ENCODE measurements around the gene THADA. TPM values are rescaled to one million over a fixed set of nuclear protein-coding genes. Genes with fewer than 3 reads are reported as not detected.
"Not testable (repeated sequence)": the region's sequence is repeated elsewhere in the genome, so short reads cannot be mapped to it uniquely, and the experiment has no call there.

Gene THADA
- total and polyA plus RNA-seq, 2 donors, result 11.8 to 20.6 TPM

DNA sequence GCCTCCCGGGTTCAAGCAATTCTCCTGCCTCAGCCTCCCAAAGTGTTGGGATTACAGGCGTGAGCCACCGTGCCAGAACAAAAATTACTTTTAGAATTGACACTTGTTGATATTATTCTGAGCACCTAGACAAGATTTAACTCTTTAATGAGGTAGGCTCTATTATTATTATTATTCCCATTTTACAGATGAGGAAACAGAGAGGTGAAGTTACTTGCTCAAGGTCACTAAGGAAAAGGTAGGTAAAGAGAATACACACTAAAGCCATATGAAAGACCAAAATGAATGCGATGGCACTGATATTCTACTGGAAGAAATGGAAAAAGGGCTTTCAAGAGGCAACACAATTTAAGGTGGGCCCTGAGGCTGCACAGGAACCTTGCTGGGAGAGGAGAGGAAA is 295.6 kb downstream of the THADA start:
- no peaks in the 10 kb centered on the region for H3K9me3 ChIP-seq (ENCODE audit: control insufficient read depth in 2 of 2, insufficient read depth in 1 of 2, low read length in 1 of 2)
- H3K4me3 ChIP-seq (ENCODE audit: low read length in 2 of 2), result no peak overlapping the region
- 98% methylated on average over 4 of the region's 4 CpGs for WGBS
- DNase-seq (ENCODE audit: low read depth in 6 of 9, low spot score in 9 of 9), result no peak
- peaks cover 0 to 6% of the 10 kb centered on the region in 2 donors for H3K4me1 ChIP-seq (ENCODE audit: control insufficient read depth in 2 of 2, insufficient read depth in 2 of 2, low read length in 2 of 2)
- H3K27me3 ChIP-seq (ENCODE audit: control insufficient read depth in 2 of 2, insufficient read depth in 1 of 2, low read length in 1 of 2), result no peaks in the 10 kb centered on the region
- H3K27ac ChIP-seq (ENCODE audit: low read depth in 1 of 2, low read length in 1 of 2), result no peak overlapping the region
- H3K36me3 ChIP-seq (ENCODE audit: control insufficient read depth in 2 of 2, insufficient read depth in 2 of 2, low read length in 1 of 2), result no peaks in the 10 kb centered on the region

- DNase-seq (ENCODE audit: low read depth in 6 of 9, low spot score in 9 of 9), result no peak
- Histone ChIP-seq H3K4me3 (ENCODE audit: low read length in 2 of 2) (no peak overlapping the region), H3K27ac (ENCODE audit: low read depth in 1 of 2, low read length in 1 of 2) (no peak overlapping the region), H3K4me1 (ENCODE audit: control insufficient read depth in 2 of 2, insufficient read depth in 2 of 2, low read length in 2 of 2) (peaks cover 0 to 6% of the 10 kb centered on the region in 2 donors), H3K9me3 (ENCODE audit: control insufficient read depth in 2 of 2, insufficient read depth in 1 of 2, low read length in 1 of 2) (no peaks in the 10 kb centered on the region), H3K36me3 (ENCODE audit: control insufficient read depth in 2 of 2, insufficient read depth in 2 of 2, low read length in 1 of 2) (no peaks in the 10 kb centered on the region), H3K27me3 (ENCODE audit: control insufficient read depth in 2 of 2, insufficient read depth in 1 of 2, low read length in 1 of 2) (no peaks in the 10 kb centered on the region)
Measured at GRCh38 chr2:43298500-43298899, 297.3 kb downstream of the THADA start.

DNA sequence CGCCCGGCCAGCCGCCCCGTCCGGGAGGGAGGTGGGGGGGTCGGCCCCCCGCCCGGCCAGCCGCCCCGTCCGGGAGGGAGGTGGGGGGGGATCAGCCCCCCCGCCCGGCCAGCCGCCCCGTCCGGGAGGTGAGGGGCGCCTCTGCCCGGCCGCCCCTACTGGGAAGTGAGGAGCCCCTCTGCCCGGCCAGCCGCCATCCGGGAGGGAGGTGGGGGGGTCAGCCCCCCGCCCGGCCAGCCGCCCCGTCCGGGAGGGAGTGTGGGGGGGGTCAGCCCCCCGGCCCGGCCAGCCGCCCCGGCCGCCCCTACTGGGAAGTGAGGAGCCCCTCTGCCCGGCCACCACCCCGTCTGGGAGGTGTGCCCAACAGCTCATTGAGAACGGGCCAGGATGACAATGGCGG is 298.1 kb downstream of the THADA start:
- not testable (repeated sequence) for DNase-seq (ENCODE audit: low read depth in 6 of 9, low spot score in 9 of 9); H3K27ac ChIP-seq (ENCODE audit: low read depth in 1 of 2, low read length in 1 of 2)
- 100% methylated on average over 10 of the region's 36 CpGs for WGBS

DNA sequence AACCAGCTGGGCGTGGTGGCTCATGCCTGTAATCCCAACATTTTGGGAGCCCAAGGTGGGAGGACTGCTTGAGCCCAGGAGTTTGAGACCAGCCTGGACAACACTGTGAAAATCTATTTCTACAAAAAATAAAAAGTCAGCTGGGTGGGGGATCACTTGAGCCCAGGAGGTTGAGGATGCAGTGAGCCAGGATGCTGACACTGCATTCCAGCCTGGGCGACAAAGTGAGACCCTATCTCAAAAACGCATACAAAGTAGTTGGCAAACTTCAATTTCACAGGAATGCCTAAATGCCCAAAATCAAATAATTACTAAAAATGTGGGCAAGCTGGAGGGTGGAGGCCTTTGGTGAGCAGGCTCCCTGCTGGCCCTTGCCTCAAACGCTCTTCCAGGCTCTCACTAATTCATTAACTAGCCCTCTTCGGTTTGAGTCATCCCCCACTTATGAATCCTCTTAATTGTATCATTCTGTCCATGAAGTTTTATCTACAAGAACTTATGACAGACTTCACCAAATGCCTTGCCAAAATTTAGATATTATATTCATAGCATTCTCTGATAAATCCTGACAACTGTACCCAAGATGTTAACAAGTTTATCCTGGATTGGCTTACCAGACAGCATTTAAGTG is 300.8 kb downstream of the THADA start:
- Histone ChIP-seq H3K4me1 (ENCODE audit: control insufficient read depth in 2 of 2, insufficient read depth in 2 of 2, low read length in 2 of 2) (no peaks in the 10 kb centered on the region), H3K36me3 (ENCODE audit: control insufficient read depth in 2 of 2, insufficient read depth in 2 of 2, low read length in 1 of 2) (peaks cover 0 to 19% of the 10 kb centered on the region in 2 donors), H3K4me3 (ENCODE audit: low read length in 2 of 2) (no peak overlapping the region), H3K9me3 (ENCODE audit: control insufficient read depth in 2 of 2, insufficient read depth in 1 of 2, low read length in 1 of 2) (no peaks in the 10 kb centered on the region), H3K27ac (ENCODE audit: low read depth in 1 of 2, low read length in 1 of 2) (no peak overlapping the region), H3K27me3 (ENCODE audit: control insufficient read depth in 2 of 2, insufficient read depth in 1 of 2, low read length in 1 of 2) (no peaks in the 10 kb centered on the region)
- WGBS, result 98% methylated on average over 5 of the region's 5 CpGs
- no peak for DNase-seq (ENCODE audit: low read depth in 6 of 9, low spot score in 9 of 9)

More for the DNA sequence above, 298.1 kb downstream of the THADA start:
- not testable (repeated sequence) for H3K4me1 ChIP-seq (ENCODE audit: control insufficient read depth in 2 of 2, insufficient read depth in 2 of 2, low read length in 2 of 2); H3K4me3 ChIP-seq (ENCODE audit: low read length in 2 of 2); H3K27me3 ChIP-seq (ENCODE audit: control insufficient read depth in 2 of 2, insufficient read depth in 1 of 2, low read length in 1 of 2); H3K9me3 ChIP-seq (ENCODE audit: control insufficient read depth in 2 of 2, insufficient read depth in 1 of 2, low read length in 1 of 2); H3K36me3 ChIP-seq (ENCODE audit: control insufficient read depth in 2 of 2, insufficient read depth in 2 of 2, low read length in 1 of 2)

GRCh38 chr2:43293744-43294695 is 301.8 kb downstream of the THADA start:
- Histone ChIP-seq H3K36me3 (ENCODE audit: control insufficient read depth in 2 of 2, insufficient read depth in 2 of 2, low read length in 1 of 2) (peaks cover 0 to 20% of the 10 kb centered on the region in 2 donors), H3K9me3 (ENCODE audit: control insufficient read depth in 2 of 2, insufficient read depth in 1 of 2, low read length in 1 of 2) (no peaks in the 10 kb centered on the region), H3K4me3 (ENCODE audit: low read length in 2 of 2) (no peak overlapping the region), H3K4me1 (ENCODE audit: control insufficient read depth in 2 of 2, insufficient read depth in 2 of 2, low read length in 2 of 2) (no peaks in the 10 kb centered on the region), H3K27ac (ENCODE audit: low read depth in 1 of 2, low read length in 1 of 2) (peak overlapping the region in 1 of 2 donors; percentile 32), H3K27me3 (ENCODE audit: control insufficient read depth in 2 of 2, insufficient read depth in 1 of 2, low read length in 1 of 2) (no peaks in the 10 kb centered on the region)
- 77% methylated on average over 6 of the region's 6 CpGs for WGBS
- DNase-seq (ENCODE audit: low read depth in 6 of 9, low spot score in 9 of 9), result peak in 3 of 9 donors; percentile 5 to 19 (median 12)

GRCh38 chr2:43292851-43293743 is 302.7 kb downstream of the THADA start:
- no peak for DNase-seq (ENCODE audit: low read depth in 6 of 9, low spot score in 9 of 9)
- H3K4me3 ChIP-seq (ENCODE audit: low read length in 2 of 2), result no peak overlapping the region
- no peaks in the 10 kb centered on the region for H3K4me1 ChIP-seq (ENCODE audit: control insufficient read depth in 2 of 2, insufficient read depth in 2 of 2, low read length in 2 of 2)
- H3K27me3 ChIP-seq (ENCODE audit: control insufficient read depth in 2 of 2, insufficient read depth in 1 of 2, low read length in 1 of 2), result no peaks in the 10 kb centered on the region
- peaks cover 0 to 20% of the 10 kb centered on the region in 2 donors for H3K36me3 ChIP-seq (ENCODE audit: control insufficient read depth in 2 of 2, insufficient read depth in 2 of 2, low read length in 1 of 2)
- H3K9me3 ChIP-seq (ENCODE audit: control insufficient read depth in 2 of 2, insufficient read depth in 1 of 2, low read length in 1 of 2), result no peaks in the 10 kb centered on the region
- WGBS, result 99% methylated on average over 11 of the region's 11 CpGs
- H3K27ac ChIP-seq (ENCODE audit: low read depth in 1 of 2, low read length in 1 of 2), result no peak overlapping the region

- no peak for DNase-seq (ENCODE audit: low read depth in 6 of 9, low spot score in 9 of 9)
Measured at GRCh38 chr2:43292297-43292696, 303.5 kb downstream of the THADA start.

DNA sequence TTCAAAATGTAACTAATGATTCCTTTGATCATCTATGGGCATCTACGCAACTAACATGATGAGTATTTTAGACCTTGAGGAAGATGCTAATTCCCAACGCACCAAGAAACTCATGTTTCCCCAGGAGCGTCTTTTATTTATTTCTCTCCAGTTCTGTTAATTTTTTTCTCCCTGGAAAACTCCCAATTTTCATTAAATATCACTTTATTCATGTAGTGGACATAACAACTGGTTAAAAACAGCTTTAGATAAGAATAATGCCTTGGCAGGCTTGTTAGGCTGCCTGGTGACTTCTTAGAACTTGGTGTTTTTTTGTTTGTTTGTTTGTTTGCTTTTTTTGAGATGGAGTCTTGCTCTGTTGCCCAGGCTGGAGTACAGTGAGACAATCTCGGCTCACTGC is 306.5 kb downstream of the THADA start:
- Histone ChIP-seq H3K27ac (ENCODE audit: low read depth in 1 of 2, low read length in 1 of 2) (no peak overlapping the region), H3K4me3 (ENCODE audit: low read length in 2 of 2) (no peak overlapping the region), H3K36me3 (ENCODE audit: control insufficient read depth in 2 of 2, insufficient read depth in 2 of 2, low read length in 1 of 2) (peaks cover 29 to 54% of the 10 kb centered on the region in 2 donors), H3K27me3 (ENCODE audit: control insufficient read depth in 2 of 2, insufficient read depth in 1 of 2, low read length in 1 of 2) (no peaks in the 10 kb centered on the region), H3K9me3 (ENCODE audit: control insufficient read depth in 2 of 2, insufficient read depth in 1 of 2, low read length in 1 of 2) (peaks cover 6 to 14% of the 10 kb centered on the region in 2 donors), H3K4me1 (ENCODE audit: control insufficient read depth in 2 of 2, insufficient read depth in 2 of 2, low read length in 2 of 2) (no peaks in the 10 kb centered on the region)
- DNase-seq (ENCODE audit: low read depth in 6 of 9, low spot score in 9 of 9), result no peak
- WGBS, result 97% methylated on average over 4 of the region's 4 CpGs

More at GRCh38 chr2:43292297-43292696, 303.5 kb downstream of the THADA start:
- H3K36me3 ChIP-seq (ENCODE audit: control insufficient read depth in 2 of 2, insufficient read depth in 2 of 2, low read length in 1 of 2), result peaks cover 3 to 26% of the 10 kb centered on the region in 2 donors
- no peaks in the 10 kb centered on the region for H3K4me1 ChIP-seq (ENCODE audit: control insufficient read depth in 2 of 2, insufficient read depth in 2 of 2, low read length in 2 of 2)
- no peaks in the 10 kb centered on the region for H3K27me3 ChIP-seq (ENCODE audit: control insufficient read depth in 2 of 2, insufficient read depth in 1 of 2, low read length in 1 of 2)
- 100% methylated on average over 1 of the region's 1 CpG for WGBS
- H3K9me3 ChIP-seq (ENCODE audit: control insufficient read depth in 2 of 2, insufficient read depth in 1 of 2, low read length in 1 of 2), result no peaks in the 10 kb centered on the region
- no peak overlapping the region for H3K27ac ChIP-seq (ENCODE audit: low read depth in 1 of 2, low read length in 1 of 2)
- no peak overlapping the region for H3K4me3 ChIP-seq (ENCODE audit: low read length in 2 of 2)
